Measurements from ENCODE around the gene SMIM26.

Gene SMIM26

GRCh38 chr20:18611492-18611891 is 44.3 kb downstream of the SMIM26 start:
- Mint-ChIP-seq H3K27me3 (no peaks in the 10 kb centered on the region), H3K27ac (no peak overlapping the region), H3K36me3 (peaks cover 10% of the 10 kb centered on the region), H3K4me1 (ENCODE audit: low read depth) (no peaks in the 10 kb centered on the region), H3K4me3 (no peak overlapping the region), H3K9me3 (ENCODE audit: low read depth) (no peaks in the 10 kb centered on the region)

GRCh38 chr20:18613553-18613952 is 46.3 kb downstream of the SMIM26 start:
- H3K27ac Mint-ChIP-seq = no peak overlapping the region
- no peaks in the 10 kb centered on the region for H3K27me3 Mint-ChIP-seq
- peaks cover 14% of the 10 kb centered on the region for H3K36me3 Mint-ChIP-seq
- H3K9me3 Mint-ChIP-seq (ENCODE audit: low read depth) = no peaks in the 10 kb centered on the region
- no peak overlapping the region for H3K4me3 Mint-ChIP-seq
- H3K4me1 Mint-ChIP-seq (ENCODE audit: low read depth) = no peaks in the 10 kb centered on the region

- no peak overlapping the region for H3K27ac Mint-ChIP-seq
- H3K4me1 Mint-ChIP-seq (ENCODE audit: low read depth) = no peaks in the 10 kb centered on the region
- peaks cover 16% of the 10 kb centered on the region for H3K36me3 Mint-ChIP-seq
- H3K4me3 Mint-ChIP-seq = no peak overlapping the region
- no peaks in the 10 kb centered on the region for H3K27me3 Mint-ChIP-seq
- H3K9me3 Mint-ChIP-seq (ENCODE audit: low read depth) = no peaks in the 10 kb centered on the region
Observed at GRCh38 chr20:18614244-18614643, 47.0 kb downstream of the SMIM26 start.

GRCh38 chr20:18615020-18615650 is 47.9 kb downstream of the SMIM26 start:
- H3K4me1 Mint-ChIP-seq (ENCODE audit: low read depth) = no peaks in the 10 kb centered on the region
- H3K4me3 Mint-ChIP-seq = no peak overlapping the region
- no peaks in the 10 kb centered on the region for H3K9me3 Mint-ChIP-seq (ENCODE audit: low read depth)
- peaks cover 16% of the 10 kb centered on the region for H3K36me3 Mint-ChIP-seq
- H3K27ac Mint-ChIP-seq = peak overlapping the region; percentile 37
- no peaks in the 10 kb centered on the region for H3K27me3 Mint-ChIP-seq

Data from activated naive CD8-positive, alpha-beta T cell (primary cell).